Thyroid gland (tissue), 4 donors: ENCODE data around the gene SDS. TPM values are rescaled to one million over a fixed set of nuclear protein-coding genes. Genes with fewer than 3 reads are reported as not detected.

Source experiments
- DNase-seq, 2 donors: peaks; one replicate each; pipeline ENCODE4 v3.0.0-alpha.2; 2019
- H3K27ac ChIP-seq, 3 donors: fragments of 200-600 bp; sonication (generic); 1 replicate in 2 of 3; 2 replicates in 1 of 3; pipeline ENCODE4 v1.5.1; 2016 to 2019; ENCODE audit warnings: mild to moderate bottlenecking in 1 of 3, moderate library complexity in 1 of 3
- H3K27me3 ChIP-seq: fragments of 200-600 bp; sonication (generic); one replicate; pipeline ENCODE4 v1.5.1; 2019
- H3K36me3 ChIP-seq, 2 donors: fragments of 200-600 bp; sonication (generic); one replicate each; pipeline ENCODE4 v1.5.1; 2016 to 2019
- H3K4me1 ChIP-seq, 2 donors: fragments of 200-600 bp; sonication (generic); one replicate each; pipeline ENCODE4 v1.5.1; 2017 to 2019
- H3K4me3 ChIP-seq, 3 donors: fragments of 200-600 bp; sonication (generic); replicated peaks in 1 of 3; 1 replicate in 2 of 3; 2 replicates in 1 of 3; pipeline ENCODE4 v1.5.1; 2016; ENCODE audit warnings: mild to moderate bottlenecking in 1 of 3
- H3K9me3 ChIP-seq: fragments of 200-600 bp; sonication (generic); one replicate; pipeline ENCODE4 v1.5.1; 2017
- POLR2A ChIP-seq, 2 donors: fragments of 450-650 bp; IDR thresholded peaks; one replicate each; pipeline ENCODE4 v1.6.1; 2017; ENCODE audit warnings: antibody characterized with exemption in 2 of 2, mild to moderate bottlenecking in 2 of 2, moderate library complexity in 1 of 2
- WGBS, 2 donors: methylation state at CpG; one replicate each; pipeline ENCODE4 v1.1.5; 2017; 5-methylcytosine and 5-hydroxymethylcytosine counted together
- intact Hi-C: fragments of 100-400 bp; cut with DNase I; formaldehyde crosslinking; loops from one replicate; pipeline ENCODE4 v1.15.1; 2023
- total RNA-seq, 4 donors: library from RNA; depleted of rRNA; stranded (reverse); fragments of >200 nt; gene quantifications; one replicate each; pipeline ENCODE4 v1.2.3, GENCODE V29; 2016
- TF ChIP-seq, protein P1 (sequence below), 6 experiments: fragments of 200-600 bp in 3 of 6; fragments of 450-650 bp in 3 of 6; sonication (generic) in 3 of 6; IDR thresholded peaks; one replicate each; pipeline ENCODE4 v1.5.1; 2016 to 2019; ENCODE audit warnings: antibody characterized with exemption in 6 of 6, mild to moderate bottlenecking in 2 of 6, inconsistent platforms in 1 of 6, moderate library complexity in 1 of 6

Gene SDS
- total RNA-seq, 4 donors from 2014 or later, result 0.33 to 1.4 TPM; not detected in 2

DNA sequence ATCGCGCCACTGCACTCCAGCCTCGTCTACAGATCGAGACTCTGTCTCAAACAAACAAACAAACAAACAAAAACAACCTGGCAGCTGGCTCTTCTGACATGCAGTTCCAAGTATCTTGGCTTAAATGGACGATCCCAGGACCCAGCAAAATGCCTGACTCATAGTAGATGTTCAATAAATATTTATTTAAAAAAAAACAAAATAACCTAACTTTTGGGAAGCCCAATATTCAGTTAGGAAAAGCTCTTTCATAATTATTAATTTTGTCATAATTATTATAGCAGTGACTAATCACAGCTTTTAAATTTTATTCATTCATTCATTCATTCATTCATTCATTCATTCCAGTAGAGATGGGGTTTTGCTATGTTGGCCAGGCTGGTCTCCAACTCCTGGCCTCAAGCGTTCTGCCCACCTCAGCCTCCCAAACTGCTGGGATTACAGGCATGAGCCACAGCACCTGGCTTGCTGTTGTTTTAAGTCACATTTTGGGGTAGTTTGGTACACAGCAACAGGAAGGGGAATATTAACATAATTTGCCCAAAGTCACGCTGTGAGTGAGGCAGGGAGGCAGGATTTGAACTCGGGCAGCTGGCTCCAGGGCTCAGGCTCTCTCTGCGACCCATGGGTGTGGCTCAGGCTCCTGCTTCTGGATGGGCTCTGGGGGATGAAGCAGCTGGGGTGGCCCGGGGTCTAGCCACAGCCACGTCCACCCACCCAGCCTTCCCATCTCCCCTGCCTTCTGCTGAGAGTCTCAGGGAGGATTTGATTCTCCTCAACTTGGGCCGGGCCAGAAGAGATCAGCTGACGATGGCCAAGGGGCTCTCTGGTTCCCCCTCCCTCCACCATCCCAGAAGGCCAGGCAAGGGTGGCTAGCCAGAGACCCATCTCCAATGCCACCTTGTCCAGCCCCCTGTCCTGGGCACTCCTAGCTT, 2.4 kb downstream of the SDS start:
- Histone ChIP-seq H3K27ac (no peak overlapping the region), H3K36me3 (no peaks in the 10 kb centered on the region), H3K4me1 (peaks cover 6 to 7% of the 10 kb centered on the region in 2 donors), H3K4me3 (no peak overlapping the region), H3K27me3 (no peaks in the 10 kb centered on the region), H3K9me3 (no peaks in the 10 kb centered on the region)
- intact Hi-C loops, result no loop called here
- TF ChIP-seq, protein P1, sequence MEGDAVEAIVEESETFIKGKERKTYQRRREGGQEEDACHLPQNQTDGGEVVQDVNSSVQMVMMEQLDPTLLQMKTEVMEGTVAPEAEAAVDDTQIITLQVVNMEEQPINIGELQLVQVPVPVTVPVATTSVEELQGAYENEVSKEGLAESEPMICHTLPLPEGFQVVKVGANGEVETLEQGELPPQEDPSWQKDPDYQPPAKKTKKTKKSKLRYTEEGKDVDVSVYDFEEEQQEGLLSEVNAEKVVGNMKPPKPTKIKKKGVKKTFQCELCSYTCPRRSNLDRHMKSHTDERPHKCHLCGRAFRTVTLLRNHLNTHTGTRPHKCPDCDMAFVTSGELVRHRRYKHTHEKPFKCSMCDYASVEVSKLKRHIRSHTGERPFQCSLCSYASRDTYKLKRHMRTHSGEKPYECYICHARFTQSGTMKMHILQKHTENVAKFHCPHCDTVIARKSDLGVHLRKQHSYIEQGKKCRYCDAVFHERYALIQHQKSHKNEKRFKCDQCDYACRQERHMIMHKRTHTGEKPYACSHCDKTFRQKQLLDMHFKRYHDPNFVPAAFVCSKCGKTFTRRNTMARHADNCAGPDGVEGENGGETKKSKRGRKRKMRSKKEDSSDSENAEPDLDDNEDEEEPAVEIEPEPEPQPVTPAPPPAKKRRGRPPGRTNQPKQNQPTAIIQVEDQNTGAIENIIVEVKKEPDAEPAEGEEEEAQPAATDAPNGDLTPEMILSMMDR (IDR thresholded peaks at IDR 0.05), result no peak
- TF ChIP-seq POLR2A (IDR thresholded peaks at IDR 0.05), result no peak
- DNase-seq, result no peak
- 80 to 81% methylated on average over 11 to 13 of the region's 13 CpGs for WGBS, 2 donors

DNA sequence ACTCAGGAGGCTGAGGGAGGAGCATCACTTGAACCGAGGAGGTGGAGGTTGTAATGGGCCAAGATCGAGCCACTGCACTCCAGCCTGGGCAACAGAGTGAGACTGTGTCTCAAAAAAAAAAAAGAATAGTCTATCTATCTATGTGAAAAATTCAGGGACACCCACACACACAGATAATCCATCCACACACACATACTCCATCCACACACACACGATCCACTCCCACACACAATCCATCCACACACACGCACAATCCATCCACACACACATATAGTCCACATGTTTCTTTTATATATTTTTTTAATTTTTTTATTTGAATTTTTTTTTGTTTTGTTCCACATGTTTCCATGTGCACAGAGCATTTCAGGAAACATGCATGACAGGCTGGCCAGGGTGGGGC, 3.3 kb downstream of the SDS start:
- Histone ChIP-seq H3K4me3 (no peak overlapping the region), H3K27ac (no peak overlapping the region), H3K27me3 (no peaks in the 10 kb centered on the region), H3K4me1 (peaks cover 6 to 7% of the 10 kb centered on the region in 2 donors), H3K36me3 (no peaks in the 10 kb centered on the region), H3K9me3 (no peaks in the 10 kb centered on the region)
- no peak for TF ChIP-seq POLR2A (IDR thresholded peaks at IDR 0.05)
- TF ChIP-seq, protein P1 (IDR thresholded peaks at IDR 0.05), result no peak
- intact Hi-C loops, result no loop called here
- 80 to 82% methylated on average over 4 of the region's 4 CpGs for WGBS, 2 donors
- no peak for DNase-seq

DNA sequence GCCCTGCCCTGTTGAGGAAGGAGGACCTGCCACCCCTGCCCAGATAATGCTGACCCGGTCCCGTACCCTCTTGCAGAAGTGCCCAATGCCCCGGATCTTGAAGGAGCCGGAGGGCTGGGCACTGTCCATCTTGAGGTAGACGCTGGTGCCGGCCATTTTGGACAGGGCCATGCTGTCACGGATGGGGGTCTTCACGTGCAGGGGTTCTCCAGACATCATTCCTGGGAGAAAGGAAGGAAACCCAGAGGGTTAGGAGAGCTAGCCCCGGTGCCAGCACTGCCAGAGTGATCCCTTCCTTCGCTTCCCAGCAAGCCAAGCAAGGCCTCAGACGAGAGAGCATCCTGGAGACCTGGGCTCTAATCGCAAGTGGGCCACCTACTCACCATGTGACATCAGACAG, 4.2 kb downstream of the SDS start:
- no peak for DNase-seq
- Histone ChIP-seq H3K4me1 (peaks cover 4 to 6% of the 10 kb centered on the region in 2 donors), H3K27me3 (no peaks in the 10 kb centered on the region), H3K9me3 (no peaks in the 10 kb centered on the region), H3K36me3 (no peaks in the 10 kb centered on the region), H3K27ac (no peak overlapping the region), H3K4me3 (no peak overlapping the region)
- TF ChIP-seq, protein P1 (IDR thresholded peaks at IDR 0.05), result no peak
- TF ChIP-seq POLR2A (IDR thresholded peaks at IDR 0.05), result no peak
- WGBS, 2 donors, result 86 to 89% methylated on average over 3 to 11 of the region's 12 CpGs
- intact Hi-C loops, result no loop called here

DNA sequence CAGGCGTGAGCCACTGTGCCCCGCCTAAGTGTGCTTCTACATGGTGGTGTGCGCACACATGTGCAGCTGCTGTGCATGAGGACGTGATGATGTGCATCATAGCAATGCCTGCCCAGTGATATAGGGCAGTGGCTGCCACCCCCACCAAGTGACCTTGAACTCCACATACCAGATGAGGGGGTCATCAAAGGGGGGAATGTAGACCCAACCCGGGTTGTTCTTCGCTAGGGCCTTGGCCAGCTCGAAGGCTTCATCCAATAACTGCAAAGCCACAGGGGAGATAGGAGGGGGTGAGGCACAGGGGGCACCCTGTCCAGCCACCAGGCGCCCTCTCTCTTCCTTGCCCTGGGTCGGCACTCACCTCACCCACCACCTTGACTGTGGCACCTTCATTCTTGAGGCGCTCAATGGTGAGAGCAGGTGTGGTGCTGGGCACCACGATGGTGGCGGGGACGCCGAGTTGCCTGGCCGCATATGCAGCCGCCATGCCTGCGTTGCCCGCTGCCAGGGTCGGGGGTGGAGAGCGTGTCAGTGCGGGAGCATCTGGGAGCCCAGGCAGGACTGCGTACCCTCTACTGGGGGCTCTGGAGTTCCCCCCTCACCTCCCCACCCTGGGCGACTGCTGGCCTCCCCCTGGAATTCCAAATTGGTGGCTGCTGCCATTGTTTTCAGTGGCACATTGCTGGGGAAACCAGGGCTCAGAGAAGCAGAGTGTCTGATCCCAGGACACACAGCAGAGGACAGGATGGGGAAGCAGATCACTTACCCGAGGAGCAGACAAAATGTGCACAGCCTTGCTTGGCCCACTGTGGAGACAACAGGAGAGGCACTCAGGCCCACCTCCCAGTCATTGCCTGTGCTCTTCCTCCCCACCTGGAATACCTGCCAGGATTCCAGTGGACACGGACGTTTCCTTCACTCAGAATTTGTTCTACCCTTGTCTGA, 5.1 kb downstream of the SDS start:
- Histone ChIP-seq H3K27ac (no peak overlapping the region), H3K36me3 (no peaks in the 10 kb centered on the region), H3K4me3 (no peak overlapping the region), H3K4me1 (peaks cover 0 to under 1% of the 10 kb centered on the region in 2 donors), H3K27me3 (no peaks in the 10 kb centered on the region), H3K9me3 (no peaks in the 10 kb centered on the region)
- WGBS, 2 donors, result 86 to 88% methylated on average over 17 to 25 of the region's 26 CpGs
- TF ChIP-seq, protein P1 (IDR thresholded peaks at IDR 0.05), result no peak
- intact Hi-C loops, result no loop called here
- no peak for DNase-seq
